Fibroblast of lung (primary cell): ENCODE data around the gene DUSP7. TPM values are rescaled to one million over a fixed set of nuclear protein-coding genes. Genes with fewer than 3 reads are reported as not detected.

Experiments used
- DNase-seq, 2 donors: peaks; one replicate each; pipeline versions ENCODE4 v3.0.0 to v3.0.0-alpha.2; 2010; ENCODE audit warnings: low read depth in 2 of 2
- H2AFZ ChIP-seq: 2 replicates; pipeline ENCODE4 v1.5.1; 2012; ENCODE audit warnings: low read length, control low read depth, inconsistent platforms
- H3K27ac ChIP-seq: 2 replicates; pipeline ENCODE4 v1.5.1; 2011; ENCODE audit warnings: low read length, control low read depth; ENCODE audit not compliant: insufficient read depth
- H3K27me3 ChIP-seq: 2 replicates; pipeline ENCODE4 v1.5.1; 2011; ENCODE audit warnings: mild to moderate bottlenecking, low read length; ENCODE audit not compliant: control insufficient read depth, insufficient read depth
- H3K36me3 ChIP-seq: 2 replicates; pipeline ENCODE4 v1.5.1; 2011; ENCODE audit warnings: low read length; ENCODE audit not compliant: control insufficient read depth, insufficient read depth
- H3K4me1 ChIP-seq: 2 replicates; pipeline ENCODE4 v1.5.1; 2011; ENCODE audit warnings: low read length; ENCODE audit not compliant: control insufficient read depth, insufficient read depth; ENCODE audit errors: extremely low read depth
- H3K4me2 ChIP-seq: 2 replicates; pipeline ENCODE4 v1.5.1; 2011; ENCODE audit warnings: low read length, control low read depth; ENCODE audit not compliant: insufficient read depth; ENCODE audit errors: extremely low read depth
- H3K4me3 ChIP-seq, 4 experiments: fragments of 200-600 bp in 1 of 4; sonication (generic) in 1 of 4; replicated peaks in 1 of 4; 2 replicates each; pipeline ENCODE4 v1.5.1; 2011 to 2016; ENCODE audit warnings: low read length in 4 of 4, low read depth in 3 of 4, mild to moderate bottlenecking in 3 of 4, control low read depth in 2 of 4, inconsistent platforms in 1 of 4, mixed read lengths in 1 of 4; ENCODE audit not compliant: insufficient read depth in 1 of 4; ENCODE audit errors: control extremely low read depth in 1 of 4
- H3K79me2 ChIP-seq: 2 replicates; pipeline ENCODE4 v1.5.1; 2012; ENCODE audit warnings: mild to moderate bottlenecking, low read length, inconsistent platforms; ENCODE audit not compliant: control insufficient read depth, insufficient read depth
- H3K9ac ChIP-seq: 2 replicates; pipeline ENCODE4 v1.5.1; 2011; ENCODE audit warnings: mild to moderate bottlenecking, low read length, control low read depth; ENCODE audit not compliant: insufficient read depth
- H3K9me3 ChIP-seq: 2 replicates; pipeline ENCODE4 v1.5.1; 2012; ENCODE audit warnings: low read depth, low read length; ENCODE audit not compliant: control insufficient read depth, insufficient read depth
- H4K20me1 ChIP-seq: 2 replicates; pipeline ENCODE4 v1.5.1; 2011; ENCODE audit warnings: low read length; ENCODE audit not compliant: control insufficient read depth, insufficient read depth; ENCODE audit errors: extremely low read depth
- CTCF ChIP-seq, 2 donors: IDR thresholded peaks in 1 of 2; conservative IDR thresholded peaks in 1 of 2; 1 replicate in 1 of 2; 2 replicates in 1 of 2; pipeline ENCODE4 v1.5.1; 2011 to 2012; ENCODE audit warnings: low read length in 2 of 2, control low read depth in 1 of 2, inconsistent platforms in 1 of 2, low read depth in 1 of 2, mild to moderate bottlenecking in 1 of 2
- EZH2 ChIP-seq: IDR thresholded peaks from 2 replicates; pipeline ENCODE4 v1.5.1; 2012; ENCODE audit warnings: low read length, control low read depth, mild to moderate bottlenecking; ENCODE audit errors: missing control alignments
- polyA plus RNA-seq, 2 donors: library from polyadenylated mRNA; depleted of rRNA in 1 of 2; stranded (reverse) in 1 of 2; unstranded in 1 of 2; fragments of >200 nt; gene quantifications; 2 replicates each; pipeline ENCODE4 v1.2.1, GENCODE V29; 2011 to 2012; ENCODE audit warnings: missing spikeins in 1 of 2
- total RNA-seq: library from RNA; depleted of rRNA; stranded (reverse); fragments of >200 nt; gene quantifications from 2 replicates; pipeline ENCODE4 v1.2.1, GENCODE V29; 2014

DUSP7 gene
- total and polyA plus RNA-seq, 2 donors (not counting 1 experiment from before 2014, with no cell fraction given) = 5.6 to 26.5 TPM

GRCh38 chr3:52004163-52004787 is 52.1 kb downstream of the DUSP7 start:
- DNase-seq = peak; percentile 40 to 48
- H2AFZ ChIP-seq = no peak overlapping the region

GRCh38 chr3:52002748-52003147 is 53.6 kb downstream of the DUSP7 start:
- no peak for DNase-seq
- Histone ChIP-seq H3K27me3 (no peaks in the 10 kb centered on the region), H3K27ac (no peak overlapping the region), H4K20me1 (no peaks in the 10 kb centered on the region), H2AFZ (no peak overlapping the region), H3K9me3 (no peaks in the 10 kb centered on the region), H3K4me3 (no peak overlapping the region), H3K4me1 (peaks cover 14% of the 10 kb centered on the region), H3K4me2 (no peak overlapping the region), H3K36me3 (no peaks in the 10 kb centered on the region), H3K79me2 (no peaks in the 10 kb centered on the region), H3K9ac (no peak overlapping the region)
- no peak for TF ChIP-seq CTCF (conservative IDR thresholded peaks at IDR 0.05 in 1 of 2, IDR thresholded peaks at IDR 0.05 in 1 of 2; ENCODE audit: low read depth in 1 of 2, low read length in 2 of 2)
- no peak for TF ChIP-seq EZH2

More at GRCh38 chr3:52004163-52004787, 52.1 kb downstream of the DUSP7 start:
- no peak overlapping the region for H3K4me3 ChIP-seq
- no peaks in the 10 kb centered on the region for H4K20me1 ChIP-seq
- no peak overlapping the region for H3K4me2 ChIP-seq
- no peaks in the 10 kb centered on the region for H3K36me3 ChIP-seq
- no peak overlapping the region for H3K27ac ChIP-seq
- peaks cover 14% of the 10 kb centered on the region for H3K4me1 ChIP-seq
- TF ChIP-seq EZH2 (no peak), CTCF (conservative IDR thresholded peaks at IDR 0.05 in 1 of 2, IDR thresholded peaks at IDR 0.05 in 1 of 2; ENCODE audit: low read depth in 1 of 2, low read length in 2 of 2) (peak; percentile 53 to 57)
- no peaks in the 10 kb centered on the region for H3K9me3 ChIP-seq
- H3K9ac ChIP-seq = no peak overlapping the region
- H3K27me3 ChIP-seq = no peaks in the 10 kb centered on the region
- H3K79me2 ChIP-seq = no peaks in the 10 kb centered on the region

- Histone ChIP-seq H3K79me2 (no peaks in the 10 kb centered on the region), H3K4me2 (no peak overlapping the region)
These were observed 54.9 kb downstream of the DUSP7 start for GRCh38 chr3:52001443-52001974.

More at GRCh38 chr3:52001443-52001974, 54.9 kb downstream of the DUSP7 start:
- no peaks in the 10 kb centered on the region for H3K36me3 ChIP-seq
- H3K27me3 ChIP-seq = no peaks in the 10 kb centered on the region
- no peak overlapping the region for H2AFZ ChIP-seq
- no peaks in the 10 kb centered on the region for H3K9me3 ChIP-seq
- no peaks in the 10 kb centered on the region for H4K20me1 ChIP-seq
- TF ChIP-seq EZH2 = no peak
- peak; percentile 81 to 82 for TF ChIP-seq CTCF (conservative IDR thresholded peaks at IDR 0.05 in 1 of 2, IDR thresholded peaks at IDR 0.05 in 1 of 2; ENCODE audit: low read depth in 1 of 2, low read length in 2 of 2)
- H3K27ac ChIP-seq = no peak overlapping the region
- H3K4me1 ChIP-seq = peaks cover 14% of the 10 kb centered on the region
- no peak overlapping the region for H3K4me3 ChIP-seq
- H3K9ac ChIP-seq = no peak overlapping the region
- peak; percentile 42 to 54 for DNase-seq
